Tibial artery (tissue), 4 donors: ENCODE data around the gene BRICD5.

Experiments used
- DNase-seq, 2 donors: peaks; one replicate each; pipeline ENCODE4 v3.0.0-alpha.2; 2019
- H3K27ac ChIP-seq, 2 donors: fragments of 200-600 bp; sonication (generic) in 1 of 2; 1 replicate in 1 of 2; 2 replicates in 1 of 2; pipeline ENCODE4 v1.5.1; 2018 to 2019; ENCODE audit warnings: mild to moderate bottlenecking in 1 of 2
- H3K27me3 ChIP-seq, 2 donors: fragments of 200-600 bp; sonication (generic) in 1 of 2; one replicate each; pipeline versions ENCODE4 v1.5.1 to v1.6.0; 2016 to 2019
- H3K36me3 ChIP-seq, 3 donors: fragments of 200-600 bp; sonication (generic) in 2 of 3; one replicate each; pipeline ENCODE4 v1.5.1; 2016 to 2019; ENCODE audit warnings: mild to moderate bottlenecking in 2 of 3
- H3K4me1 ChIP-seq, 4 donors: fragments of 200-600 bp; sonication (generic) in 2 of 4; 1 replicate in 3 of 4; 2 replicates in 1 of 4; pipeline ENCODE4 v1.5.1; 2016 to 2019
- H3K4me3 ChIP-seq, 2 donors: fragments of 200-600 bp; sonication (generic) in 1 of 2; 1 replicate in 1 of 2; 2 replicates in 1 of 2; pipeline ENCODE4 v1.5.1; 2018 to 2019; ENCODE audit warnings: mild to moderate bottlenecking in 2 of 2
- H3K9me3 ChIP-seq, 3 donors: fragments of 200-600 bp; sonication (generic) in 1 of 3; one replicate each; pipeline ENCODE4 v1.5.1; 2016 to 2019
- intact Hi-C: fragments of 100-400 bp; cut with DNase I; formaldehyde crosslinking; loops from one replicate; pipeline ENCODE4 v1.15.0; 2023; ENCODE audit warnings: low total_unique reads
- TF ChIP-seq, protein P1 (sequence below), 2 experiments: fragments of 200-600 bp in 1 of 2; fragments of 450-650 bp in 1 of 2; IDR thresholded peaks; one replicate each; pipeline ENCODE4 v1.5.1; 2017 to 2019; ENCODE audit warnings: antibody characterized with exemption in 2 of 2, mild to moderate bottlenecking in 1 of 2, moderate library complexity in 1 of 2

The BRICD5 gene

DNA sequence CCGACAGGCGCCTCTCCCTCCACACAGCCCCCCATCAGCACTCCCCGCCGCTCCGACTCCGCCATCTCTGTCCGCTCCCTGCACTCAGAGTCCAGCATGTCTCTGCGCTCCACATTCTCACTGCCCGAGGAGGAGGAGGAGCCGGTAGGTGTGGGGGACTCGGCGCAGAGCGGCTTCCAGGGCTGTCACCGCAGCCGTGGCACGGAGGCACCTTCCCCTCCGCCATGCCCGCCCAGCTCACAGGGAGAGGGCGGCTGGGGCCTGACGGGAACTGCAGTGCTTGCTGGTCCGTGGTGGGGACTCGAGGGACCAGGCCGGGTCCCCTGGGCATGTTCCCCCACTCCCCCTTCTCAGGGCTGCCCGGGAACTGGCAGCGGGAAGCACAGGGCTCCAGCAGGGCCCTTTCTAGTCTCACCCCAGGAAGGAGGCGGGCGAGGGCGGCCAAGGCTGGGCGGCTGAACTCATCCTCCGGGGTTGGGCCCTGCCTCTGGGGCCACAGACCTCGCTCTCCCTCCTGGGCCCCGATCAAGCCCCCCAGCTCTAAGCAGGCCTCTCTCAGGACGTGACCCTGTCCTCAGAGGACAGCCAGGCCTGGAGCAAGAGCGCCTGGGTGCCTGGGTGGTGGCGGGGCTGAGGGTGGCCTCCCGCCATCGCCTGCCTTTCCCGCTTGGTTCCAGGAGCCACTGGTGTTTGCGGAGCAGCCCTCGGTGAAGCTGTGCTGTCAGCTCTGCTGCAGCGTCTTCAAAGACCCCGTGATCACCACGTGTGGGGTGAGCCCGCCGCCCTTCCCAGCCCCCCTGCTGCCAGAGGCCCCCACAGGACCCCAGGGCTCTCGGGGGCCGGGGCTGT lies 39.9 kb downstream of the BRICD5 start:
- TF ChIP-seq, protein P1, sequence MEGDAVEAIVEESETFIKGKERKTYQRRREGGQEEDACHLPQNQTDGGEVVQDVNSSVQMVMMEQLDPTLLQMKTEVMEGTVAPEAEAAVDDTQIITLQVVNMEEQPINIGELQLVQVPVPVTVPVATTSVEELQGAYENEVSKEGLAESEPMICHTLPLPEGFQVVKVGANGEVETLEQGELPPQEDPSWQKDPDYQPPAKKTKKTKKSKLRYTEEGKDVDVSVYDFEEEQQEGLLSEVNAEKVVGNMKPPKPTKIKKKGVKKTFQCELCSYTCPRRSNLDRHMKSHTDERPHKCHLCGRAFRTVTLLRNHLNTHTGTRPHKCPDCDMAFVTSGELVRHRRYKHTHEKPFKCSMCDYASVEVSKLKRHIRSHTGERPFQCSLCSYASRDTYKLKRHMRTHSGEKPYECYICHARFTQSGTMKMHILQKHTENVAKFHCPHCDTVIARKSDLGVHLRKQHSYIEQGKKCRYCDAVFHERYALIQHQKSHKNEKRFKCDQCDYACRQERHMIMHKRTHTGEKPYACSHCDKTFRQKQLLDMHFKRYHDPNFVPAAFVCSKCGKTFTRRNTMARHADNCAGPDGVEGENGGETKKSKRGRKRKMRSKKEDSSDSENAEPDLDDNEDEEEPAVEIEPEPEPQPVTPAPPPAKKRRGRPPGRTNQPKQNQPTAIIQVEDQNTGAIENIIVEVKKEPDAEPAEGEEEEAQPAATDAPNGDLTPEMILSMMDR (IDR thresholded peaks at IDR 0.05), result no peak
- Histone ChIP-seq H3K27ac (no peak overlapping the region), H3K36me3 (peaks cover 53 to 98% (median 87%) of the 10 kb centered on the region in 3 donors), H3K4me3 (peak overlapping the region; percentile 28 to 36), H3K27me3 (no peaks in the 10 kb centered on the region), H3K9me3 (no peaks in the 10 kb centered on the region), H3K4me1 (no peaks in the 10 kb centered on the region)
- intact Hi-C loops, result no loop called here
- DNase-seq, result no peak

DNA sequence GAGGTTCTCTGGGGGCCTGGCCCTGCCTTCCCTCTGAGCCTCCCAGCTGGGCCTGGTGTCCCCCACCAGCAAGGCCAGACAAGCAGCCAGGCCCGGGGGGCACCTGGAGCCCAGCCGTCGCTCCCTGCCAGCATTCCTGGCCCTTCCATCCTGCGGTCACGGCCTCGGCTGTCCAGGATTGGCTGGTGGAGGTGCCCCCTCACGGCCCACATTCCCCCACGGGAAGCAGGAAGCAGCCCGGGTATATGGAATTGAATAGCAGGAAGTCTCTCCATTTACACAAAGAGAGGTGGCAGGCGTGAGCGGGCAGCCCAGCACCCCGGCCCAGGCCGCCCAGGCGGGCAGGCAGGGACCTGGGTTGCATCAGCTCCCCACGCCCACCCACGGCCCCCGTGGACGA lies 40.6 kb downstream of the BRICD5 start:
- H3K36me3 ChIP-seq, result peaks cover 46 to 93% (median 82%) of the 10 kb centered on the region in 3 donors
- intact Hi-C loops, result no loop called here
- H3K27me3 ChIP-seq, result no peaks in the 10 kb centered on the region
- H3K4me3 ChIP-seq, result peak overlapping the region; percentile 28 to 36
- H3K4me1 ChIP-seq, result no peaks in the 10 kb centered on the region
- no peaks in the 10 kb centered on the region for H3K9me3 ChIP-seq
- H3K27ac ChIP-seq, result no peak overlapping the region
- TF ChIP-seq, protein P1 (IDR thresholded peaks at IDR 0.05), result no peak
- no peak for DNase-seq

DNA sequence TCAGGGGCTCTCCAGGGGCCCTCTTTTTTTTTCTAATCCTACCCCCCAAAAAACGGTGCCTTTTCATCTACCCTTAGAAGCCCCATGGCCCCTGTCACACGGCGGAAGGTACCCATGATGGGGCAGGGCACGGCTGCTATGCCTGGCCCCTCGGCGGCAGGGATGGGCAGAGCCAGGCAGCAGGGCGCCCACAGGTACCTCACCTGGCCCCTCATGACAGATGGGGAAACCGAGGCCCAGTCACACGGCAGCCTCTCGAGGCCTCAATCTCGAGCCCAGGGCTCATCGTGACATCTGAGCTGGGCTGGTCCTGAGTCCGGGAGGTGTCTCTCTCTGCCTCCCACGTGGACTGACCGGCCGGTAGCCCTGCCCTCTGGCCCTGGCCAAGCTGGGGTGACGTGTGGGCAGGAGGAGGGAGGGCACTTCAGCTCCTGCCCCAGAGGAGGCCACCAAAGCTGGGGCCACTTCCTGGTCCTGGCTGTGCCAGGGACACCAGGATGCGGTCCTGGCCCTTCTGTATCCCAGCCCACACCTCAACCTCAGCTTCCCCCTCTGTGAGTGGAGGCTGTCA lies 43.5 kb downstream of the BRICD5 start:
- H3K27me3 ChIP-seq, result no peaks in the 10 kb centered on the region
- no peak for DNase-seq
- no peaks in the 10 kb centered on the region for H3K9me3 ChIP-seq
- H3K27ac ChIP-seq, result no peak overlapping the region
- H3K4me1 ChIP-seq, result peaks cover 0 to 18% (median 0%) of the 10 kb centered on the region in 4 donors
- TF ChIP-seq, protein P1 (IDR thresholded peaks at IDR 0.05), result no peak
- H3K4me3 ChIP-seq, result no peak overlapping the region
- peaks cover 22 to 68% (median 52%) of the 10 kb centered on the region in 3 donors for H3K36me3 ChIP-seq
- intact Hi-C loops, result loop anchor here (5.0 kb wide), 1 partner anchor 705 kb away; no protein-coding TSS in a partner anchor

DNA sequence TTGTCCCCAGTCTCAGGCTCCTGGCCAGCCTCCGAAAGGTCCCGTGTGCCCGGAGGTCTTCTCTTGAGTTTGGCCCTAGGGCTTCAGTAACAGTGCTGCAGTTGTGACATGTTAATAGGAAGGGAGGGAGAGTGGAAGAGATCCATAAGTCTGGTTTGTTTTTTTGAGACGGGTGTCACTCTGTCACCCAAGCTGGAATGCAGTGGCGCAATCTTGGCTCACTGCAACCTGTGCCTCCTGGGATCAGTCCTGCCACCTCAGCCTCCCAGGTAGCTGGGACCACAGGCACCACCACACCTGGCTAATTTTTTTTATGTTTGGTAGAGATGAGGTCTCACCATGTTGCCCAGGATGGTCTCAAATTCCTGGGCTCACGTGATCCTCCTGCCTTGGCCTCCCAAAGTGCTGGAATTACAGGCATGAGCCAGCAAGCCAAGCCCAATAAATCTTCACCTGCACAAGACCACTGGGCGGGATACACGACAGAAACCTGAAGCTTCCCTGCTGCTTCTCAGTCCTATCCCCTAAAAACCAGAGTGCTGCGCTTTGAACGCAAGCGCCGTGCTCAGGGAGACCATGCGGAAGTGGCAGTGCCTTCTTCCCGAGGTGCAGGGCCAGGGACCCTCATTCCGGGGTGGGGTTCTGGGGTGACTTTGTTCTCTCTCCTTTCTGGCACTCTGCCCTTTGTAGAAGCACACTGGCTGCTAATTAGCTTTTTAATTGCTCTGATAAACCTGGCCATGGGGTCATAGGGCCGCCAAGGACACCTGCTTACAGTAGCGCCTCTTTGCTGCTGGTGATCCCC lies 44.2 kb downstream of the BRICD5 start:
- Histone ChIP-seq H3K27me3 (no peaks in the 10 kb centered on the region), H3K9me3 (no peaks in the 10 kb centered on the region), H3K4me3 (no peak overlapping the region), H3K27ac (no peak overlapping the region), H3K4me1 (peaks cover 0 to 25% (median 0%) of the 10 kb centered on the region in 4 donors), H3K36me3 (peaks cover 17 to 61% (median 46%) of the 10 kb centered on the region in 3 donors)
- intact Hi-C loops, result loop anchor here (5.0 kb wide), 1 partner anchor 704 kb away; no protein-coding TSS in a partner anchor
- TF ChIP-seq, protein P1 (IDR thresholded peaks at IDR 0.05), result no peak
- no peak for DNase-seq

DNA sequence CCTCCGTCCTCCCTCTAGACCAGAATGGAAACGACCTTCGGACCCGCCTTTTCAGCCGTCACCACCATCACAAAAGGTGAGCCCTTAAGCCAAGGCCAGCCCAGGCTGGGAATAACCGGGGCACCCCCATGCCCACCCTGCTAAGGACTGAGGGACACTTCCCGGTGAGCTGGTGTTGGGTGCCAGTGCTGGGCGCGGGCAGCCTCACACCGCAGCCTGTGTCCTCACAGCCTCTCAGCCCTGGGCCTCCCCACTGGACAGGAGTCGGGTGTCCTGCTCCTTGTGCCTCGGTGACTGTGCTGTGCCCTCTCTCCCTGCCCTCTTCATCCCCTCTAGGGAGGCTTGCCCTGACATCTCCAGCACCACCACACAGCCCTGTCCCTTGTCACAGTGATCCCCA lies 44.8 kb downstream of the BRICD5 start:
- DNase-seq, result no peak
- TF ChIP-seq, protein P1 (IDR thresholded peaks at IDR 0.05), result no peak
- intact Hi-C loops, result loop anchor here (5.0 kb wide), 1 partner anchor 704 kb away; no protein-coding TSS in a partner anchor
- Histone ChIP-seq H3K27me3 (no peaks in the 10 kb centered on the region), H3K36me3 (peaks cover 17 to 55% (median 40%) of the 10 kb centered on the region in 3 donors), H3K27ac (no peak overlapping the region), H3K4me3 (no peak overlapping the region), H3K4me1 (peaks cover 0 to 31% (median 0%) of the 10 kb centered on the region in 4 donors), H3K9me3 (no peaks in the 10 kb centered on the region)
